ENCODE measurements around the gene DSCAM.
"Not testable (repeated sequence)": the region's sequence is repeated elsewhere in the genome, so short reads cannot be mapped to it uniquely, and the experiment has no call there.

DSCAM gene

DNA sequence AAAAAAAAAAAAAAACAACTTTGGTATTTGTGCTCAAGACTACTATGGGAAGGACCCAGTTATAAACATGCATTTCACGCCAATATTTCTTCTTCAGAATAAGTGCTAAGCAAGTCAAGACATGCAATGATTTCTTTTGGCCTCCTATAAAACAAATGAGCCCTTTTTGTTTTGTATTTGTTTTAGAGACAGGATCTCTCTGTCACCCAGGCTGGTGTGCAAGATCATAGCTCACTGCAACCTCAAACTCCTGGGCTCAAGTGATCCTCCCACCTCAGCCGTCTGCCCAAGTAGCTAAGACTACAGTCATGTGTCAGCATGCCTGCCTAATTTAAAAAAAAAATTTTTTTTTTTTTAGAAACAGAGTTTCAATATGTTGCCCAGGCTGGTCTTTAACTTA lies 631.0 kb downstream of the DSCAM start:
- peak in 2 of 3 experiments; percentile 19 to 22 for DNase-seq

DNA sequence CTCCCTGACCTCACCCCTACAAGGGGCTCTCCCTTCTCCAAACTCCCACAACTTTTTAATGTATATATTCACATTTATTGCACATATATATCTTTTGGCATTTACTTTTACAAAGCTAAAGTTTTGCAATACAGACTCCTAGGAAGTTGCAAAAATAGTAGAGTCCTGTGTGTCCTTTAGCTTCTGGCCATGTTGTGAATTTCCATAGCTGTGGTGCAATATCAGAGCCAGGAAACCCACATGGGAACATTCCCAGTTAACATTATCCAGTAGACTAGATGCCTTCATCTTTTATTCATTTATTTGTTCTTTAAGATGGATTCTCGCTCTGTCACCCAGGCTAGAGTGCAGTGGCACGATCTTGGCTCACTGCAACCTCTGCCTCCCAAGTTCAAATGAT lies 636.7 kb downstream of the DSCAM start:
- DNase-seq = no peak

DNA sequence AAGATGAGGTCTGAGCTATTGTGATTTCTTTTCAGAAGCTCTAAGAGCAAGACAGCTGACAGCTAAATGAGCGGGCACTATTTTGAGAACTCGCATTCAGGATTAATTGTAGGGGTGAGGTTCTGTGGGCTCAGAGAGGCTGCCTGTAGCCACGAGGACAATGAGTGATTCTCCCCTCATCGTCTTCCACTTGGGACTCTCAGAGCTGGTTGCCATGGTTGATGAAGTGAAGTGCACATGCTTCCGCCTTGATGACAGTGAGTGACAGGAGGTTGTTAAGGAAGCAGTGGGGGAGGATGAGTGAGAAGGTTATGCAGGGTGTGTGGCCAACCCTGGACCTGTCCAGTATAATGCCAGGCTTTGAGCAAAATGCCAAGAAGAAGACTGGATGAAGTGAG lies 638.0 kb downstream of the DSCAM start:
- peak; percentile 40 to 91 (median 91) for DNase-seq

DNA sequence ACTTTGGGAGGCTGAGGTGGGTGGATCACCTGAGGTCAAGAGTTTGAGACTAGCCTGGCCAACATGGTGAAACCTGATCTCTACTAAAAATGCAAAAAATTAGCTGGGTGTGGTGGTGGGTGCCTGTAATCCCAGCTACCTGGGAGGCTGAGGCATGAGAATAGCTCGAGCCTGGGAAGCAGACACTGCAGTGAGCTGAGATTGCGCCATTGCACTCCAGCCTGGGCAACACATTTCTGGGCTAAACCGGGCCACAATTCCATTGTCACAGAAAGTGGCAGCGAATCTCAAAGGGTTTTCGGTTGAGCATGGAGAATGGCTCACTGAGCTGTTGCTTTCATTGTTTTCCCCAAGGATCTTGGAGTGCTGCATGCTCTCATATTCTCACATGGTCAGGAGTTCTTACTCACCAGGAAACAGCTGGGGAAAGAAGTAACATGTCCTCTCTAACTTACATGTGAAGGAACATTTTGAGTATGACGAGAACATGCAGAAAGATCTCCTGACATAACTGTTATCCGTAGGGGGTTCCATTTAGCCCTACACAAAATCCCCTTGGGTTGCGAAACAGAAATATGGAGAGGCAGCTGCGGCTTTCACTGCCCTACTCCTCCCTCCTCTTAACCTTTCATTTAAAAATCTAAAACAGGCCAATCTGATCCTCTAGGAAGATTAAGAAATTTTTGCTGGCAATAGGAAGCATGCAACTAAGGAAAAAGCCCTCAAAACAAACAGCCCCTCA lies 638.6 kb downstream of the DSCAM start:
- DNase-seq = peak in 1 of 3 experiments; percentile 58

DNA sequence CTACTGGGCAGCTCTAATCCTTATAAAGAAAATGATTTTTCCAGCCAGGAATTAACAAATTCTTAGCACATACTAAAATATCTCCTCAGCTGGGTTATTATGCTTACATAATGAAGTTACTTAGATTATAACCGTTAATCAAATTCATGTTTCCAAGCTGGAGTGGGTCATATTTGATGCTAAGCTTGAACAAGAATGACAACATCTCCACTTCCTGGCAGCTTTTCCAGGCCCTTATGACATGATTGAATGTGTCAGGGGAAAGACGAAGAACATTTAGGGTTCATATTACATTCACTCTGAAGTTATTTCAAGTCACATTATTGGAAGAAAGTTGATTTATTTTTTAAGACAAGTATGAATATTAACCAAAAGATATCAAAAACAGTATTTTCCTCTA lies 646.0 kb downstream of the DSCAM start:
- peak in 2 of 3 experiments; percentile 17 to 38 for DNase-seq

DNA sequence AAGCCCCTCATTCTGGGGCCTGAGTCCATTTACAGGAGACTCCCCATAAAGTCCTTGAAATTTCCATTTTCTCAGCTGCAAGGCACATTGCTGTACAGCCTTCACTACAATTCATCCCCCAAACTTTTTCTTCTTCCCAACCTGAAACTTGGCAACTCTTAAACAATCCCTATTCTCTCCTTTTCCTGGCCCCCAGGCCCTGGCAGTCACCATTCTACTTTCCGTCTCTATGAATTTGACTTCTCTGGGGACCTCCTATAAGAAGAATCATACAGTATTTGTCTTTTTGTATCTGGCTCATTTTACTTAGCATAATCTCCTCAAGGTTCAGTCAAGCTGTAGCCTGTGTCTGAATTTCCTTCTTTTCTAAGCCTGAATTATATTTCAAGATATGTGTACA lies 646.8 kb downstream of the DSCAM start:
- no peak for DNase-seq

DNA sequence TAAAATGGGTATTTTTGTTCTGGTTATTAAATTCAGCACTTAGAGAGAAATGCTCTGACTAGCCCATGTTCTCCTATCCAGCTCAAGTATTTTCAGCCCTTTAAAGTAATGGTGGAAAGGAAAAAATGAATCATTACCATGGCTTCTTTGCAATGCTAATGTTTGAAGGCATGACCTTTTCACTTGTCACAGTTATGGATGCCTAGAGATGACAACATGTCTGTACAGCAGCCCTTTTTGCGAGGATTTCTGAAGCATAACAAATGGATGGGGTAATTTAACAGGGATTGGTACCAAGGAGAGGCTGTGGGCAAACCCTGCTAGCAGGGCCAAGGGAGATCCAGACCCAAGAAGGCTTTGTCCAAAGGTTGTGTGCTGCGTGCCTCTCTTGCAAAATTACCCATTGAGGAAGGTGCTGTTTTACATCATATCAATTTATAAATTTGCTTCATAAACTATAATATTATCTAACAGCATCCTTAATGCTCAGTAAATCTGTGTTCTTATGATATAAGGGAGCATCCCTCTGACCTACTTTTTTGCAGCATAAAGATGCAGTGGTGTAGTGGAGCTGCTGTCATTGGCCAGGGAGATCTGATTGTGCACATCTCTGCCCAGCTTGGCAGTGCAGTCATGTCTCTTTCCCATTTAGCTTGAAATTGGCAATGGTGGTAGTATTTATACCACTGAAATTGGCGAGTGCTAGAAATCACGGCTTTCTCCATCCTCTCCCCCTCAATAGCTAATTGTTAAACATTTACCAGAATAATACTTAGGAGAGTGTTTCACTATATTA lies 652.6 kb downstream of the DSCAM start:
- DNase-seq = no peak

DNA sequence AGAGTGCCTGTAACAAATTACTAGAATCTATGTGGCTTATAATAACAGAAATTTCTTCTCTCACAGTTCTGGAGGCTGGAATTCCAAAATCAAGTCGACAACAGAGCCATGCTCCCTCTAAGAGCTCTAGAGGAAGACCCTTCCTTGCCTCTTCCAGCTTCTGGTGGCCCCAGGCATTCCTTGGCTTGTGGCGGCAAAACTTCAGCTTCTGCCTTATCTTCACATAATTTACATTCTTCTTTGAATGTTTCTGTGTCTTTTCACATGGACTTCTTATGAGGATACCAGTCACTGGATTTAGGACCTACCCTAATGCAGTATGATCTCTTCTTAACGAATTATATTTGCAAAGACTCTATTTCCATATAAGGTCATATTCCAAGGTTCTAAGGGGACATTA lies 655.3 kb downstream of the DSCAM start:
- no peak for DNase-seq

DNA sequence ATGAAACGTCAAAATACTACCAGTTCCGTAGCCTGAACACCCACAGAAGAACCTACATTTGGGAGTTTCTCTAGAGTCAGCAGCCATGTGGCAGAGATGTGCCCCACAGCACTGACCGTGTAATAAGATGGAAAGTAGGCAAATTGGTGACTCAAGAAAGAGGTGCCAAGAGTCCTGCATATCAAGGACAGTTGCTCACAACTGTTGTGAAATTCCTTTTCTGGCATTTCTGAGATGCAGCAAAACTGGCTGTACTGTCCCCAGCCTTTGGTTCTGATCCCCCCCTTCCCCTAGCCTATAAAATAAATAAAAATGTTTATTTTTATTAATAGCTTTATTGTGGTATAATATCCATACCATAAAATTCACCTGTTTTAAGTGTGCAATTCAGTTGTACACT lies 655.8 kb downstream of the DSCAM start:
- DNase-seq = no peak

DNA sequence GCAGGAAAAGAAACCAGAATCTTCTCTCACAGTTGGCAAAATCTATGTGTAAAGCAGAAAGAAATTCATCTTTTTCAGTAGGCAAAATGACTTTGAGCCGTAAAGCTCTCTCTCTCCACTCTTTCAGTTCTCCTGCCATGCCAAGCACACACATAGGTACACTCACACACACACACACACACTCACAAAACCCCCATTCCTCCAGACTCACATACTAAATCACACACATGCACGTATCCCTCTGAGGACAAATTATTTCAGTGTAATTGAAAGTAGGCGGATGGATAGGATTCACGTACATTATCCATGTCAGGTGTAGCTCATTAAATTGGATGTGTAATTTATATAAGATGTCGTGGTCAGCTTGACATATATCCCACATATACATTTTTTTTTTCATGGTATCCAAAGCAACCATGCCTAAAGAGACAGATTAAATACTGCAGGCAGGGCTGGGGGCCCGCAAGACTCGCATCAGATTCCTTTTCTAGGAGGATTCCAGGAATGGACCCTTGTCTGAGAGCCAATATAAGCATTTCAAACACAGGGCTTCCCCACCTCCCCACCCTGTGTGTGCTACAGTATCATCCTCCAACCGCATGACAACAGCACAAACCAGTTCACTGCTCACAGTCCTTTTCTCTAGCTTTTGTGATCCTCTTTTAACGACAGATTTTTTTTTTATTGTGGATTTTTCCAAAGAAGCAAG lies 658.9 kb downstream of the DSCAM start:
- no peak for DNase-seq

DNA sequence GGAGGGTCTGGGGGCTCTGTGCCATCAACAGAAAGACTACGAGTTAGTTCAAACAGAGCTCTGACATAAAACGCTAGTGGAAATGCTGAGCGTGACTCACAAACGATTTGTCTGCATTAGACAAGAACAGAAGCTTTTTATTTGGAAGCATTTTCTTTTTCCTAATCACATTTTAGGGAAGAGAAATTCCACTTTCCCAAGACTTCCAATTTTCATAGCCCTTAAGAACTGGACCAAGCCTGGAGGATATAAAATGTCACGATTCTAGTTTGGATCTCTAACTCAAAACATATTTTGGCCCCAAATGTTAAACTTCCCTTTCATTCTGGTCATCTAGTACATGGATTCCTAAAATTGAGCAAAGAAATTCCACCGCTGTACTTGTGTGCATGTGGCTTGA lies 659.7 kb downstream of the DSCAM start:
- no peak for DNase-seq

DNA sequence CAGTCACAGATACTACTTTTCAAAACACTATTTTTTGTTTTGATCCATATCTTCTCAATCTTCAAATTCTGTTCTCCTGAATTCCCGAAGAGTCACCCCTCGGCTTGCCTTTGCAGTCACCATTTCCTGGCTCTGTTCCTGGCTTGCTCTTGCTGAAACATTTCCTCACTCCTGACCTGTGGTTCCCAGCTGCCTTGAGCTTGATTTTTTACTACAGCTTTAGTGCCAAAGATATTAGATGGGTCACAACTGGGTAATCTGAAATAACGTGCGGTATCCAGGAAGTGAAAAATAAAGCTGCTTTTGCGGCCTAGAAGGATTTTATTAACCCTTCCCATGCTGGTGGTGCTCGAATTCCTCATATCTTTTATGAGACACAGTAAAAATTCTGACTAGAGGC lies 660.9 kb downstream of the DSCAM start:
- DNase-seq = no peak

DNA sequence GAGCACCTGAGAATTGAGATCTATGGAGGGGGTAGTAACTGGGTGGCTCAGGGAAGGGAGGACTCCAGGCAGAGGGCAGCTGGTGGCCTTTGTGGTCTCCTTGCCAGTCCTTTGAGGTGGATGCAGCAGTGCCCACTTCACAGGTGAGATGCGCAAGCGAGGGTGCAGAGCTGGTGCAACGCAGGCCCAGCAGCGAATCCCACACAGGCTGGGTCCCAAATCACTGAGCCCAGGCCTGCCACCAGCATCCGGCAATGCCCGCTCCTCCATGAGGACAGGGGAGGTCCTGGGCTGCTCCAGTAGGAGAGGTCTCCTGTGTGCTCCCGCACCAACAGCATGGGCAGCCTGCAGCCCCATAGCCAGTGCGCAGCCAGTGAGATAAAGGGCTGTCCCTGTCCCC lies 661.8 kb downstream of the DSCAM start:
- DNase-seq = no peak

DNA sequence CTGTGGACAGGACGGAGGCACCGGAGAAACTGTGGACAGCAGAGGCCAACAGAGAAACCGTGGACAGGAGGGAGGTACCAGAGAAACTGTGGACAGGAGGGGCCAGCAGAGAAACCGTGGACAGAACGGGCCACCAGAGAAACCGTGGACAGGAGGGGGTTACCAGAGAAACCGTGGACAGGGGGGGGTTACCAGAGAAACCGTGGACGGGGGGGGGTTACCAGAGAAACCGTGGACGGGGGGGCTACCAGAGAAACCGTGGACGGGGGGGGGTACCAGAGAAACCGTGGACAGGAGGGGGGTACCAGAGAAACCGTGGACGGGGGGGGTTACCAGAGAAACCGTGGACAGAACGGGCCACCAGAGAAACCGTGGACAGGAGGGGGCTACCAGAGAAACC lies 664.5 kb downstream of the DSCAM start:
- not testable (repeated sequence) for DNase-seq

DNA sequence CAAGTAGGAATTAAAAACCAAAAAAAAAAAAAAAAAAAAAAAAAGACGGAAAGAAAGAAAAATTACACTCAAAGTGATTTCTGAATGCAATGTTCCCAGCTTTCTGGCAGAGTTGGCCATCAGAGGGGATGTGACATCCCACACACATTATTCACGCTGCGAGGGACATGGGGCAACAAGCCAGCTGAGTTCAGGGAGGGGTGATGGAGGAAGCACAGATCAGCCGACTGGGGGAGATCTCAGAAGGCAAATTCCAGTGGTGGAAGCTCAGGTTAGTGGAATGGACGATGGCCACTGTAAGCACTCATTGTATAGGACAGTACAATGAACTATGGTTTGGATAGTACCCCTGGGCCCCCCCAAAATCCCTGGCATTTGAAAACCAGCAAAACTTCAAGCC lies 667.8 kb downstream of the DSCAM start:
- no peak for DNase-seq

DNA sequence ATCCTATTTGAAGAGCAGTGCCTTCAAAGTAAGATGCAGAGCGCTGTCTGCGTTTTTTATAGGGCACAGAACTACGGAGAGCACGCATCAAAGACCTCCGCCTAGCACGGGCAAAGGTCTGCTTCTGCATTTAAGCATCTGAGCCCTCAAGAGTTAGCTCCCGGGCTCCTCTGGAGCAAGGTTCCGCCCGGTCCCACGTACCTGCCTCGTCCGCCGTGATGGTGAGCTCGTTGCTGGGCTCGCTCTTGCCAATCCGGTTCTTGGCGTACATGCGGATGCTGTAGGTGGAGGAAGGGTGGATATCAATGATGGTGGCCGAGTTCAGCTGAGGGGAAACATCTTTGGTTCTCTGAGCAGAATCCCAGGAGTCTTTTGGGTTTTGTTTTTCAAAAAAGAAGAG lies 668.2 kb downstream of the DSCAM start:
- no peak for DNase-seq

DNA sequence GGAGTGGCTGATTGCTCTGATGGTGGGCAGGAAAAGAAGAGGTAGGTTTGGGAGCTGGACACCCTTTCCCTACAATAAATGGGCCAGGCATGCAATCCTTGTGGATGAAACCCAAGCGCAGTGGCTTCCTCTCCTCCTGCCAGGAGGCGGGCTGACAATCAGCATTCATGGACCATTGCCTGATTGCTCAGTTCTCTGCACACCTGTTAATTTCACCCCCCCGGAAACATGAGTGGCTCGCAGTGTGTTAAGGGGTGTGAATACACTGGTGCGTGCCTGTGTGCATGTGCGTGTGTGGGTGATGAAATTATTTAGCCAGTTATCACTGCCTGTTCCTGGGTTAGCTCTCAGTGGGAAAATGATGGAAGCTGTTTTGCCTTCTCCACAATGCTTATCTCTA lies 669.0 kb downstream of the DSCAM start:
- peak in 2 of 3 experiments; percentile 27 to 61 for DNase-seq

DNA sequence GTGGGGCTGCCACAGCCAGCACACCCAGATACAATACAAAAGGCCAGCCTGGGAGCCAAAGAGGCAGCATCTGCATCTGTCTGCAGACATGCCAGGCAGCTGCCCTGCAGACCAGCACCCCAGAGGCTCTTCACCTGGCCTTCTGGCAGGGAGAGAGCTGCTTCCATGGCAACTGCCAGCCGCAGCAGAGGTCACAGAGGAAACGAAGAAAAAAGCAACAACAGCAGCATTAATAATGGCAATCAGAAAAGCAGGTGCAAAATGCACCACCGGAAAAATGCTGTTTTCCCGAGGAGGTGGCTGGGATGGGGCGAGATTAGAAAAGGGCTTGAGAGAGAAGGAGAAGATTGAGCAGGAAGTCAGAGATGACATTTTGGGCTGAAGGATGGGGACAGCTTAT lies 670.2 kb downstream of the DSCAM start:
- DNase-seq = peak; percentile 84 to 99 (median 95)

DNA sequence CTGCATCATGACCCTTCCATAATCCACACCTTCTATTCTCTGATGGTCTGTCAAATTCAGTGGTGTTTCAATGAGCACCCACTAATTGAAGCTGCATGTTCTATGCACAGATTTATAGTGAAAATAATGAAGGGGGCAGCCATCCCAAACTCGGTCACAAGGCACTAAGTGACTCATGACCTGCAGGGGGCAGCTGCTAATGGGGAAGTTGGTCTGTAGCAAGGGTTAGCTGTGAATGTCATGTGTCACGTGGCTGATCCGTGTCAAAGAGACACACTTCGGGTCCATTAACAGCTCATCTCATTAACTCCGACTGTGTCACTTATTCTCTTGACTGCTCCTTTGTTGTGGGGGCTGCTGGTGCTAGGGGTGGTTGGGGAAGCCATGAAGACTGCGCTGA lies 673.1 kb downstream of the DSCAM start:
- DNase-seq = no peak

DNA sequence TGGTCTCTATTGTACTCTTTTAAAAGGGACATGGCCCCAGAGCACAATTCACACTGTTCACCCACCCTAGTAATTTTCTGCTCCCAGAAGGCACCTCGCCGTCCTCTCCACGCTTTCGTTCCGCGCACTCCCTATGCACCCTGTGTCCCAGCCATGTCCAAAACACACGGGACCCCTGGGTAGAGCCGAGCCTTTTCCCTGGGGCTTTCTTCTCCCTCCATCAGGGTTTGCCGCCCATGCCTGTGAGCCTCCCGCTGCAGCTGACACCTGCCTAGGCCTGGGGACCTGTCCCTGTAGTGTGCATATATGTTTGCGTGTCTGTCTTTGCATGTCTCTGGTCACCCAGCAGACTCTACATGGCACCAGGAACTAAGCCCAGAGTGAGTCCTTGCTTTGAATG lies 677.0 kb downstream of the DSCAM start:
- no peak for DNase-seq

DNA sequence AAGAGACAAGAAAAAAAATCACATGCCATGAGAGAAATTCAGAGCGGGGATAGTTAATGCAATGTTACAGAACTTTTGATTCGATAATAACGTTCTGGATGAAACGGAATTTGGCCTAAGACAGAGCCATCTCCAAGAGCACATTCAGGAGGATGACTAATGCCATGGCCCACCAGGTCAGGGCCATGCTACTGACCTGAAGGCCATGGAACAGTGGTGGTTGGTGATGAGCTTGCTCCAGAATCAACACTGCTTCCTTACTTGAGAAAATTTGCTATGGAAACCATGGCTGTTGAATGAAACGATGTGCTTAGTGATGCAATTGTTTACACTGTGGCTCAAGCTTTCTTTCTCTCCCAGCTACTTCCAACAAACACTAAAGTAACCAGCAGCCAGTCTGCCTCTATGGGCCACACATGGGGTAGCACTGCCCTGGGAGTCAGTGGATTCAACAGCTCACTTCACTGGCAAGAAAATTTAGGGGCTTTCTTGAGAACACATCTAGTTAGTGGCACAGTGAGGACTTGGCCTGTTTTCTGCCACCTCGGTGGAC lies 680.6 kb downstream of the DSCAM start:
- DNase-seq = peak in 1 of 3 experiments; percentile 30

DNA sequence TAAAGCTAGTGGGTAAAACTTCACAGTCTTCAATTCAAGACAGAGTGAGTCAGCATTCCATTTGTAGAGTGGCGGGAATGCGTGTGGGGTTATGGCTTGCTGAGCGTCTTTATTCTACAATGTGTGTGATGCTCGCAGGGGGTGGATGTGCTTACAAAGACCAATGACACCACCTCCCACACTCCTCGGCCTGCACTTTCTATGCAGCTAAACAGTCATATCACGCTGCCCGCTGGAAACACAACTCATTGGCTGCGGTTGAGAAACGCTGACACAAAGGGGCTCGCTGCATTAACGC lies 681.2 kb downstream of the DSCAM start:
- DNase-seq = no peak

DNA sequence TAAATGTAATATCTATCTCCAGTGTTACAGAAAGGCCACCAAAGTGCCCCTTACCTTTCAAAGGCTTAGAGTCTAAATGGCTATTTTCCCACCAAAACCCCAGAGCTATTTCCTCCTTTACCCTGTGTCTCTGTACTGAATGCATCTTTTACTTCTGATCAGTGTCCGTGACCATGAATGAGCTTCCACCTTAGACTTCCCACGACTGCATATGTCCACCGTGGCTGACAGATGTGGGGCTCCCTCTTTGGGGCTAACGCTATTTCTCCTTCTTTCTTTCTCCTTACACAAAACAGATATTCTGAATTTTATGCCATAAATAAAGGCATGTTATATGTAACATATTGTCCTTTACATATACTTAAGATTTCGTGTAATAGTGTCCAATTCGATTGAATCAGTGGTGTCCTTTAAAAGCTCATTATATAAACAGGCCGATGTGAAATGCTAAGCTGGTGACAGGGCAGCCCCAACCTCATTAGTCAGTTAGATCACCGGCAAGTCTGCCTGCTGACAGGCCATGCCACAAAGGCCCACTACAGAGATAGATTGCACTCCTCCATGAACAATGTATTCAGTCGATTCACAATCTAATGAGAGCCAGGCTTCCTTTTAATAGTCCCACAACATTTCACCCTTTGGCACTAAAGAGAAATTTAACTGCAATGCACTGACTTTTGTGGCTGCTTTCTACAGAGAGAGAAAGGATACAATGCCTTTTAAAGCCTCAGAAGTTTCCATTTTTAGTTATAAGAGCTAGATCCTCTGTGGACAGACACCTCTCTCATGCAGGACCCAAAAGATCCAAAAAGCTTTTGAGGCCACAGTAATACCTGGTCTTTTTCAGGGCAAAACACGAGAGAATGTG lies 681.8 kb downstream of the DSCAM start:
- DNase-seq = no peak

Data from NCI-H1417 (cell line).